T-helper 1 cell treated with Interleukin-12 subunit alpha and Interleukin-12 subunit beta and Interleukin-4 antibody, amounts not matched to agents 30 μg/mL and 1 μg/mL, for 36 hours (primary cell): ENCODE data around the gene RELL2.

Experiments
- H3K27ac Mint-ChIP-seq: one replicate; pipeline ENCODE4 v1.8.0; 2021; ENCODE audit warnings: mild to moderate bottlenecking, mixed read lengths
- H3K27me3 Mint-ChIP-seq: one replicate; pipeline ENCODE4 v1.8.0; 2021; ENCODE audit warnings: low read depth, mixed read lengths
- H3K36me3 Mint-ChIP-seq: one replicate; pipeline ENCODE4 v1.8.0; 2021; ENCODE audit warnings: low read depth, mixed read lengths
- H3K4me1 Mint-ChIP-seq: one replicate; pipeline ENCODE4 v1.8.0; 2021; ENCODE audit warnings: low read depth, mixed read lengths
- H3K4me3 Mint-ChIP-seq: one replicate; pipeline ENCODE4 v1.8.0; 2021; ENCODE audit warnings: mild to moderate bottlenecking, moderate library complexity, mixed read lengths
- H3K9me3 Mint-ChIP-seq: one replicate; pipeline ENCODE4 v1.8.0; 2021; ENCODE audit warnings: mixed read lengths

RELL2 gene

DNA sequence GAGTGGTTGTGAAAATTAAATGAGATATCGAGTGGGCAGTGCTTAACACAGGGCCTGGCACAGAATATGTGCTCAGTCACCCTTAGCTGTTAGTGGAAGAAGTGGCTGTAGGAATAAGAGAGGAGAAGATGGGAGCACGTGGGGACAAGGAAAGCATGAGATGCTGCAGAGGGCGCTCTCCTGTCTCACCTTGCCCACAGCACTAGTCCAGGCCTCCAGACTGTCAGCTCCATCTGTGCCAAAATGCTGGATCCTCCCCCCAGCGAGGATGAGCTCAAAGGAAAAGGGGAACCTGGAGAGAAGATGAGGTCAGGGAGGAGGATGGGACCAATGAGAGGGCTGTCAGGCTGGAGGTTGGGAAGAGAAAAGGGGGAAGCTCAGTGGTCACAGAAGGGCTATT, 32.7 kb downstream of the RELL2 start:
- Mint-ChIP-seq H3K27ac (no peak overlapping the region), H3K9me3 (no peaks in the 10 kb centered on the region), H3K36me3 (no peaks in the 10 kb centered on the region), H3K4me3 (no peak overlapping the region), H3K4me1 (peaks cover 4% of the 10 kb centered on the region), H3K27me3 (no peaks in the 10 kb centered on the region)

DNA sequence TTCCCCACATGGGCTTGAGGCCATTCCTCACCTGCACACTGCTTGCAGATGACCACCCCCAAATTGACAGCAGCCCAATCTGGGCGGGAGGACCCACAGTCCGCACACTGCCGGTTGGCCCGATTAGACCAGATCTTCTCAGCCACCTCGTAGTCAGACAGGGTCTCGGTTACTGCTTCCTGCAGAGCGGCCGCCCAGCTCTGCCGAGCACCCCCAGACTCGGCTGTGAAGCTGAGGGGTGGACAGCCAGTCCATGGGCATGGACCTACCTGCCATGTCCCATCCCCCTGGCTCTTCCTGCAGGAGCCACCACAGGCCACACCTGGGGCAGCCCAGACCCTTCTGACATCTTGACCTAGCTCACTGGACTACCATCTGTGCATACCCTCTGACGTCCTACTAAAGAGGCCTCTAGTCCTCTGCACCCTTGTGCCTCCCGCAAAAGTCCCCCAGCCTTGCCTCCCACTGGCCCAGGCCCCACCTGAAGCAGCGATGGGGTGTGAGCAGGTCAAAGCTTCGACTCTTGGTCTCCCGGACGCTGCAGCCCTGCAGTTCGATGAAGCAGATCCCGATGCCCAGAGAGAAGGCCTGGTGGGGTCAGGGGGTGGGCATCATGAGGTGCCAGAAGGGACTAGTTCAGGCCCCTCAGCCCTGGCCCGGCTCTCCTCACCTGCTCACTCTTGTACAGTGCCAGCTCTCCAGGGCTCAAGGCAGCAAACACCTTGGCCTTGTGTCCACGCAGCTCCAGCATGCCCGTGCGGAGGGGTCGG, 35.5 kb downstream of the RELL2 start:
- H3K4me1 Mint-ChIP-seq = no peaks in the 10 kb centered on the region
- H3K9me3 Mint-ChIP-seq = no peaks in the 10 kb centered on the region
- H3K27me3 Mint-ChIP-seq = no peaks in the 10 kb centered on the region
- H3K36me3 Mint-ChIP-seq = peaks cover 2% of the 10 kb centered on the region
- no peak overlapping the region for H3K4me3 Mint-ChIP-seq
- no peak overlapping the region for H3K27ac Mint-ChIP-seq

DNA sequence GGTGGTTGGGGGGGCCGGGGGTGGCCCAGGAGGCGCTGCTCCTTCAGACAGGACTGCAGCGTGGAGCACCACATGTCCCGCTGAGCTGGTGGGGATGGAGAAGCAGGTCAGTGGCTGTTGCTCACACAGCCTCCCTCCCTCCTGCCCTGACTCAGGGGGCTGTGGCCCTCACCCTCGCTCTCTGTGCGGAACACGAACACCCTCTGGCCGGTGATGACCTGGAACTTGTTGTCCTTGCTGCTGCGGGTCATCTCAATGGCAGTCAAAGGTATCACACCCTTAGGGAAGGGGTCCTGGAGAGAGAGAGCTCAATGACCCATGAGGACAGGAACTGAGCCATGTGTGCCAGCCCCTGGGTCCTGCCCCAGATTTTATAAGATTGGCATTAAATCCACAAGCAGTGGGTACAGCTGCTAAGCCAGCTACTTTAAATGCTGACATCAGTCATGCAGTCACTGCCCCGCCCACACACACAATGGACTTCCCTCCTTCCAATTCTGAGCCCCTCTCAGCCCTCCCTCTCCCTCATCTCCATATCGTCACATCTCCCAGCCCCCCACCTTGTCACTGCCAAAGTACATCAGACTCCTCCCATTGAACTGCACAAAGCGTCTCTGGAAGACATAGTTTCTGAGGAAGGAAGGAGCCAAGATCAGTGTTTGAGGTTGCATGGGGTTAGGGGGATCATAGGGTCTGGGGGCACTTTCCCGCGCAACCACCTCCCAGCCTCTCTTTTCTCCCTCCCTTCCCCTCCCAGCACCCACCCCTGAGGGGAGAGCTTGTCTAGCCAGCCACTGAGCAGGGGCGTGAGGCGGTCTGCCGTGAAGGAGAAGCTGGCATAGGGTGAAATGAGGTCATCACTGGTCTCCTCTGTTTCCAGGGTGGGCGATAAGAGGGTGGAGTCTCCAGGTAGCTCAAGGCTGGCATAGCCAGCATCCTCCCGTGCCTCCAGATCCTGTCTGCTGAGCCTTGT, 36.3 kb downstream of the RELL2 start:
- H3K36me3 Mint-ChIP-seq = peaks cover 2% of the 10 kb centered on the region
- no peak overlapping the region for H3K4me3 Mint-ChIP-seq
- H3K4me1 Mint-ChIP-seq = no peaks in the 10 kb centered on the region
- H3K27ac Mint-ChIP-seq = no peak overlapping the region
- H3K9me3 Mint-ChIP-seq = no peaks in the 10 kb centered on the region
- no peaks in the 10 kb centered on the region for H3K27me3 Mint-ChIP-seq

- peaks cover 1% of the 10 kb centered on the region for H3K4me1 Mint-ChIP-seq
- H3K27ac Mint-ChIP-seq = no peak overlapping the region
- no peaks in the 10 kb centered on the region for H3K9me3 Mint-ChIP-seq
- H3K27me3 Mint-ChIP-seq = no peaks in the 10 kb centered on the region
- H3K36me3 Mint-ChIP-seq = peaks cover 8% of the 10 kb centered on the region
- no peak overlapping the region for H3K4me3 Mint-ChIP-seq
These were observed 38.0 kb downstream of the RELL2 start for GRCh38 chr5:141674747-141675146.

DNA sequence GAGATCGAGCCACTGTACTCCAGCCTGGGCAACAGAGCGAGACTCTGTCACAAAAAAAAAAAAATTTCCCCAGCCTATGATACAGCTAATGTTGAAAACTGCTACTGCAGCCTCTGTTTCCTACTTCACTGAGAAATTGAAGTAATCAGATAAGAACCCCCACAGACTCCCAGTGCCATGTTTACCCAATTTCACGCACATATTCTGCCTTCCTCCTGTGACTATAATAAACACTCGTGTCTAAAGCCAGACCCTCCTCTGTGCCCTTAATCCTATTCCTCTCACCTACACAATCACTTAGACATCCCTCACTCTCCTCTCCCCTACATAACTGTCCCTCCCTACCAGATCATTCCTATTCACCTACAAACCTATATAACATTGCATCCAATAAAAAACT, 38.9 kb downstream of the RELL2 start:
- Mint-ChIP-seq H3K27me3 (no peaks in the 10 kb centered on the region), H3K9me3 (no peaks in the 10 kb centered on the region), H3K4me3 (no peak overlapping the region), H3K27ac (no peak overlapping the region), H3K36me3 (peaks cover 8% of the 10 kb centered on the region), H3K4me1 (peaks cover 3% of the 10 kb centered on the region)

- peaks cover 12% of the 10 kb centered on the region for H3K4me1 Mint-ChIP-seq
These were observed 40.6 kb downstream of the RELL2 start for GRCh38 chr5:141677415-141677814.

DNA sequence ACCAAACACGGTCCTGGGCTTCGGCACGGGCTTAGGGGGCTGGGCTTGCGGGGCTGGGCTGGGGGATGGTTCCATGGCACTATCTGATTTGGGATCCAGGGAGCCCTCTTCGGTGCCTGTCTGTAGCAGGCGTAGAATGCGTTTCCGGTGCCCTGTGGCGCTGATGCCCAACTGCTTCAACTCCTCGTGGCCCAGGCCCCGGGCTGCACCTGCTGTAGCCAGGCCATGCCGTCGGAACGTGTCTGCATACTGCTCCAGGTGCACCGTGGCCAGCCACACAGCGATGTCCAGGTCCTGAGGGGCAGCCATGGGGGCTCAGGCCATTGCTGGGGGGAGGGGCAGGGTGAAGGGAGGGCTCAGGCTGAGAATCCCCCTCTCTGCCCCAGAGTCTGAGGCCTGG, 43.4 kb downstream of the RELL2 start:
- H3K9me3 Mint-ChIP-seq = no peaks in the 10 kb centered on the region
- H3K27me3 Mint-ChIP-seq = no peaks in the 10 kb centered on the region
- no peak overlapping the region for H3K4me3 Mint-ChIP-seq
- peaks cover 24% of the 10 kb centered on the region for H3K4me1 Mint-ChIP-seq
- peaks cover 8% of the 10 kb centered on the region for H3K36me3 Mint-ChIP-seq
- no peak overlapping the region for H3K27ac Mint-ChIP-seq

More at GRCh38 chr5:141677415-141677814, 40.6 kb downstream of the RELL2 start:
- Mint-ChIP-seq H3K27me3 (no peaks in the 10 kb centered on the region), H3K36me3 (peaks cover 10% of the 10 kb centered on the region), H3K27ac (peak overlapping the region; percentile 0), H3K4me3 (no peak overlapping the region), H3K9me3 (no peaks in the 10 kb centered on the region)

GRCh38 chr5:141680751-141681201, 44.0 kb downstream of the RELL2 start:
- Mint-ChIP-seq H3K27ac (no peak overlapping the region), H3K9me3 (no peaks in the 10 kb centered on the region), H3K4me3 (no peak overlapping the region), H3K27me3 (no peaks in the 10 kb centered on the region), H3K4me1 (peaks cover 26% of the 10 kb centered on the region), H3K36me3 (peaks cover 8% of the 10 kb centered on the region)

DNA sequence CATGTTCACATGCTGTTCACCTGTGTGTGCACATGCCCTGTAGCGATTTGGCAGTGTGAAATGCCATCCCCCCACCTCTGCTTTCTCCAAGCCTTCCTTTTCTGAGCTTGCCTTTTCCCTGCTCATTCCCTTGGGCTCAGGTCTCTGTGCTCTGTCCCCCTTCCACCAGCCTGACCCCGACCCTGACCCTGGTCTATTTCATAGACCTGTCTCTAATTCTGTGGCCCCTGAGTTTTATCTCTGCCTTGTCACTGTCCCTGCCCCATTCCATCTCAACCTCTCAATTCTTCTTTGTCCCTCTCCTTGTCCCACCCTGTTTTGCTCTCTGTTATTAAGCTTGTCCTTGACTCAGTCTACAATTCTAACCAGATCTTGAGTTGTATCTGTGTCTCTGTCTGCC, 44.5 kb downstream of the RELL2 start:
- Mint-ChIP-seq H3K27me3 (no peaks in the 10 kb centered on the region), H3K9me3 (no peaks in the 10 kb centered on the region), H3K4me1 (peaks cover 27% of the 10 kb centered on the region), H3K4me3 (peak overlapping the region; percentile 48), H3K36me3 (peaks cover 8% of the 10 kb centered on the region), H3K27ac (peak overlapping the region; percentile 1)

GRCh38 chr5:141681695-141682641, 45.2 kb downstream of the RELL2 start, which contains the start of gene ARAP3:
Gene ARAP3, minus strand, starts transcription at chr5:141682230. Its CDS starts 1,744 bp downstream, at chr5:141680486.
- Mint-ChIP-seq H3K4me1 (peaks cover 27% of the 10 kb centered on the region), H3K36me3 (peaks cover 8% of the 10 kb centered on the region), H3K9me3 (no peaks in the 10 kb centered on the region), H3K27ac (peak within 1 kb of the TSS; percentile 70), H3K27me3 (no peaks in the 10 kb centered on the region), H3K4me3 (peak within 1 kb of the TSS; percentile 78)

- Mint-ChIP-seq H3K27ac (no peak overlapping the region), H3K27me3 (no peaks in the 10 kb centered on the region), H3K4me3 (no peak overlapping the region), H3K9me3 (no peaks in the 10 kb centered on the region), H3K4me1 (peaks cover 27% of the 10 kb centered on the region), H3K36me3 (peaks cover 4% of the 10 kb centered on the region)
These were observed 46.9 kb downstream of the RELL2 start for GRCh38 chr5:141683596-141684141.

DNA sequence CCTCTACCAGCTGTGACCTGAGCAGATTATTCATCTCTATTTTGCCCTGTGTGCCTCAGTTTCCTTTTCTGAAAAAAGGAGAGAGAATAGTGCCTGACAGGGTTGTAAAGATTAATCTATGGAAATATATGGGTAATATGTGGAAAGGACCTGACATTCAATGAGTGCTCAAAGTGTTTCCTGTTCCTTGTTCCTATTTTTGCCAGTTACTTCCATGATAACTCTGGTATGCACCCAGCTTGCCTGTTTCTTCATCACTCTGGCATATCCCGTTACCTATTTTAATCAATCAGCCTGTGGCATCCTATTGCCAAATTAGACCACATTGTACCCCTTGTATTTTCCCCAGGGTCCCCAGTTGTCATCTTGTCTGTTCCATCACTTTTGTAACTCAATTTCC, 48.8 kb downstream of the RELL2 start:
- Mint-ChIP-seq H3K27me3 (peaks cover 14% of the 10 kb centered on the region), H3K9me3 (no peaks in the 10 kb centered on the region), H3K27ac (no peak overlapping the region), H3K4me1 (peaks cover 27% of the 10 kb centered on the region), H3K36me3 (peaks cover 1% of the 10 kb centered on the region), H3K4me3 (no peak overlapping the region)

- Mint-ChIP-seq H3K36me3 (no peaks in the 10 kb centered on the region), H3K4me1 (peaks cover 21% of the 10 kb centered on the region), H3K27me3 (peaks cover 23% of the 10 kb centered on the region), H3K27ac (no peak overlapping the region), H3K9me3 (no peaks in the 10 kb centered on the region), H3K4me3 (no peak overlapping the region)
These were observed 50.0 kb downstream of the RELL2 start for GRCh38 chr5:141686648-141687416.
